ENCODE results near the gene PLEKHJ1. TPM values are rescaled to one million over a fixed set of nuclear protein-coding genes. Genes with fewer than 3 reads are reported as not detected.

PLEKHJ1 gene
- total RNA-seq, 1 donor from 2014 or later: 40.8 TPM

DNA sequence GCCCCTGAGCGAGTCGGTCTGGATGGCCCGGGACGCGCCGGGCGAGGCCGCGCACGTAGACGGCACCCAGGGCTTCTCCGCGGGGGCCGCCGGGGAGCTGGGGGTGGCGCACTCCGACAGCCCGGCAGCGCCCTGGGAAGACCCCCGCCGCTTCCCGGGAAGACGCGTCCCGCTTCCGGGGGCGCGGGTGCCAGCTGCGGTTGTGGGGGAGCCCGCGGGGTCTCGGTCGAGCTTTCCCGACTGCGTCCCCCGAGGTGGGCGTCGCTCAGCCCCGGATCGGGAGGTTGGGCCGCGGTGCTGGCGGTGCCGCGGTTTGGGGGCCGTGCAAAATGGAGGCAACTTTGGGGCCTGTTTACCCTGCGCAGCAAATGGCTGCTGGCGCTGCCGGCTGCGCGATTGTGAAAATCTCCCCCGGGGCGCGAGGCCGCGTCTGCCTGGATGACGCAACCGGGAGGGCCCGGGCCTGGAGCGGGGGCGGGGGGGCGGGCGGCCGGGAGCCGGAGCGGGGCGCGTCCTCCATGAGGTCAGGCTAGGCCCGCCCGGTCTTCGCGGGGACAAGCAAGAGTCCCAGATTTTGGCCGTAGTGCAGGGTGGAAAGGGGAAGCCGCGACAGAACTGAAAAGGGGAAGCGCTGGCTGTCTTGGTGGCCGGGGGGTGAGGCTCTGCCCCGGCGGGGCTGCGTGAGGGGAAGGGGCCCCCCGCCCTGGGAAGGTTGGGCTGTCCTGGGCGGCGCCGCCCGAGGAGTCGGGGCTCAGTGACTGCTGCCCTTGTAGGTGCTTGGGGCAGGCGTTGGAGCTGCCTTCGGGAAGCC is 34.5 kb upstream of the PLEKHJ1 start:
- DNase-seq (ENCODE audit: low spot score in 2 of 2) (peak; percentile 86 to 87), FAIRE-seq (no peak)

DNA sequence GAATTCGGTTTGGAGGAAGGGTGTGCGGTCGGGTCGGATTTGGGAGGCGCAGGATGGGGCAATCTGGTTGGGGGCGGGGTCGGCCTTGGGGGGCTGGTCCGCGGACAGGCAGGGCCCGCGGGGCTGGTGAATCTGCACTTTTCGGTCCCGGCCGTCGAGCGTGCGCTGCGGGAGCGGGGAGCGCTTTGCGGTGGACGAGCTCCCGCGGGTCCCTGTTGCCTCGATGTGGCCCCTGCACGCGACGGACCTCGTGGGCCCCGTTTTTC is 34.0 kb upstream of the PLEKHJ1 start:
- FAIRE-seq (no peak), DNase-seq (ENCODE audit: low spot score in 2 of 2) (peak in 1 of 2 donors; percentile 61)

DNA sequence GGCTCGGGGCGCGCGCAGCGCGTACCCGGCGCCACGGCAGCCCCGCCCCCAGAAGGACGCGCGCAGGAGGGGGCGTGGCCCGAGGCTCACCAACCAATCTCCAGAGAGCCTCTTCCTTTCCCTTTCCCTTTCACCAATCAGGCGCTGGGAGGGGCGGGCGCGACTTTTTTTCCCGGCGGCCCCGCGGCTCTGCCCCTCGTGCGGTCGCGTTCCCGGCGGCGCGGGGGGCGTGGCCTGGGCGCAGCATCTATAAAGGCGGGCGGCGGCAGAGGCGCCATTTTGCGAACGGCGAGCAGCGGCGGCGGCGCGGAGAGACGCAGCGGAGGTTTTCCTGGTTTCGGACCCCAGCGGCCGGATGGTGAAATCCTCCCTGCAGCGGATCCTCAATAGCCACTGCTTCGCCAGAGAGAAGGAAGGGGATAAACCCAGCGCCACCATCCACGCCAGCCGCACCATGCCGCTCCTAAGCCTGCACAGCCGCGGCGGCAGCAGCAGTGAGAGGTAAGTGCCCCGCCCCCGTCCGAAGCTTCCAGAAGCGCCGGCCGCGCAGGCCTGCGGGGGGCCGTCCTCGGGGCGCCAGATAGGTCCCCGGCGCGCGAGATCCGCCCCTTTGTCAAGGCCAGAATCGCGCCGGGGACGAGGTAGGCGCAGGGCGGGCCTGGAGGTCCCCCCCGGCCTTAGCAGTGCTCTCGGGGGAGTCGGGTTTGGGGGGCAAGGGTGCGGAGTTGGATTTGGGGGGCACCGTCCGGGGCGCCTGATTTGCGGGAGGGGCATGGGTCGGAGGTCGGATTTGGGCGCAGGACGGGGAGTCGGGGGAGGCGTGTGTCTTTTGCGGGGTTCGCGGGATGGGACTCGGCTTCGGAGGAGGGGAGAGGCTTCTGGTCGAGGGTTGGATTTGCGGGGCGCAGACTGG is 33.4 kb upstream of the PLEKHJ1 start:
- no peak for FAIRE-seq

DNA sequence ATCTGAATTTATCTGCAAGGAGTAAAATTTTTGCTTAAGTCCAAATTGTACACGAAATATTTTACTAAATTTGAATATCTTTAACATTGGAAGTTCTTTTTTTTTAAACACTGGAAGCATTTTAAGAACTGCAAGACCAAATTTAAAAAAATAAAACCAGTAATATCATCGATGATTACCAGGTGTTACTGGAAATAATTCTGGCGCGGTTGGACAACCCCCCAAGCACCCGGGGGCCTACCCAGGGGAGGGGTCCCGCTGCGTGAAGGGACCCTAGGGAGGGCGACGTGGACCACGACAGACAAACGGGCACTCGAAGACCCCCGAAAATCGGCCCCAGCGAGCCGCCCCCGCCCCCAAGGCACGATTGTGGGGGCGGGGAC is 32.7 kb upstream of the PLEKHJ1 start:
- FAIRE-seq: no peak
- no peak for DNase-seq (ENCODE audit: low spot score in 2 of 2)

More for the DNA sequence above, 33.4 kb upstream of the PLEKHJ1 start:
- peak; percentile 100 for DNase-seq (ENCODE audit: low spot score in 2 of 2)

DNA sequence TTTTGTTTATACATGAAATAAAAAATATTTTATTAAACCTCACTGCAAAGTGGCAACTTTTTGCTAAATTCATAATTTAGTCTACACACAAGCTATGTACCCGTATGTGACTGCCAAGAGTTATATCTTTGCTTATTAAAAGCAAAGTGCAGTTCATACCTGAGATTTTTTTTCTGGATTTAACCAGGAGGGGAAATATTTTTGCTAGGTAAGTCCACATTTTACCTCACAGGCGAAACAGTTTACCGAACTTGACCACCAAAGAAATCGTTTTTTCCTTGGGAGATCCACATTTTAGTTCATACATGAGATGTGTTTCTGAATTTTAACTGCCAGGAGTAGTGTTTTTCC is 32.3 kb upstream of the PLEKHJ1 start:
- no peak for DNase-seq (ENCODE audit: low spot score in 2 of 2)
- FAIRE-seq: no peak

DNA sequence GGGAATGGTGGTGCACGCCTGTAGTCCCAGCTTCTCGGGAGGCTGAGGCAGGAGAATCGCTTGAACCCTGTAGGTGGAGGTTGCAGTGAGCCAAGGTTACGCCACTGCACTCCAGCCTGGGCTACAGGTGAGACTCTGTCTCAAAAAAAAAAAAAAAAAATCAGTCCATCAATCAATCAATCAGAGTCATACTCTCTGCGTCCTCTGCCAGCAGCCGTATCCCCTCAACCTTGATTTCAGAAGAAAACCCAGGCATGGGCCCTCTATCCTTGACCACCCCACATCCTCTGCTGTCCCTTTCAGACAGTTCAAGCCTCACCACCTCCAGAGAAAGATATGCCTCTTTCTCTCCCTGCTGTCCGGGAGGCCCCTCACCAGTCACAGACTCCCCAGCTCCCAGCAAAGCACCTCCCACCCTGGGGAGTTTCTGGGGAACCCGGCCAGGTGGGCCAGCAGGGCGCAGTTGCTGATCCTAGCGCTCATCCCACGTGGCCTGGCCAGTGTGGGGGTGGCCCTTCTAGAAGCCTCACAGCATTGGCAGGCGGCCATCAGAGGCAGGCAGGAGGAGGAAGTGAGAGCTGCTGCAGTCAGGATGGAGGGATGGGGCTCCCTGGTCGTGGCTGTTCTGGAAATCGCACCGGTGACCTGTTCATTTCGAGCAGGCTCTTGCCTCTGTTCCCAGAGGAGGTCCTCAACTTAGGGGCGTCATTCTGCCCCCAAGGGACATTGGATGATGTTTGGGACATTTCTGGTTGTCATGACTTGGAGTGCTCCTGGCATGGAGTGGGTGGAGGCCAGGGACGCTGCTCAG is 30.3 kb upstream of the PLEKHJ1 start:
- DNase-seq (ENCODE audit: low spot score in 2 of 2): no peak
- FAIRE-seq: no peak

DNA sequence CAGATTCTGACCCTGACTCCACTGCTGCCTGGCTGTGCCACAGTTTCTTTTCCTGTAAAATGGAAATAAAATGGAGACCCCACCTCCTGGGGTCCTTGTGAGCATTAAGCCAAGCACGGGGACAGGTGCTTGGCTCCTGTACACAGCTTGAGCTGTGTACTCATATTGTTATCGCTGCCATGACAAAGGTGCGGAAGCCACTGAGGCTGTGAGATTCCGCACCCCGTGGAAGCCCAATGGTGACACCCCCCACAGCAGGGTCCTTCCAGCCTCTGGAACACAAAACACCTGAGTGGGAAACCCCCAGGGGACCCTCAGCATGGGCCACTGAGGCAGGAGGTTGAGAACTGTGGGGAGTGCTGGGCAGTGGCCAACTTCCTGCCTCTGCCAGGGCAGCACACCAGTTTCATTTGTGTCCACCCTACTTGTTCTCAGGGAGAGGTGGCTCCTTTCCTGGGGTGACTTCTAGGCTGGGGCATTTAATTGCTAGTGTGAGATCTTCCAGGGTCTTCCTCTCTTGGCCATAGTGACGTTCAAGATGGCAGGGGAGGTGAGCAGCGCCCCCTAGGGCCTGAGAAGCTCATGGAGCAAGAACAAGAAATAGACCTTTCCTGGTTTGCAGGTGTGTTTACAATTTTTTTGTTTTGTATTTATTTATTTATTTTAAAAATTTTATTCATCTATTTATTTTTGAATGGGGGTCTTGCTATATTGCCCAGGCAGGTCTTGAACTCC is 25.5 kb upstream of the PLEKHJ1 start:
- no peak for FAIRE-seq
- DNase-seq (ENCODE audit: low spot score in 2 of 2): no peak

DNA sequence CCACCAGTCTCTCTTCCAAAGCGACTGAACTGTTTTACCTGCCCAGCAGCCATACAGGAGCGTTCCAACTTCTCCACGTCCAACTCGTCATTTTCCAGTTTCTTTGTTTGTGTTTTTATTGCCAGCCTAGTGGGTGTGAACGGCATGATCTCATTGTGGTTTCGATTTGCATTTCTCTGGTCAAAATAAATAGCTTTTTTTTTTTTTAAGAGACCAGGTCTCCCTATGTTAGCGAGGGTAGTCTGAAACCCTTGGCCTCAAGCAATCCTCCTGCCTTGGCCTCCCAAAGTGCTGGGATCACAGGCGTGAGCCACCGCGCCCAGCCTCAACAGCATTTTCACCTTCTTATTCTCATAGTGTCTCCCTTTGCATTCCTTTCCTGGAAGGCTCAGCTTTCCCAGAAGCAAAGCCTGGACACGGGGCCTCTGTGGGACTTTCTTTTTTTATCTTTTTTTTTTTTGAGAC is 24.2 kb upstream of the PLEKHJ1 start:
- FAIRE-seq: no peak
- DNase-seq (ENCODE audit: low spot score in 2 of 2): no peak

DNA sequence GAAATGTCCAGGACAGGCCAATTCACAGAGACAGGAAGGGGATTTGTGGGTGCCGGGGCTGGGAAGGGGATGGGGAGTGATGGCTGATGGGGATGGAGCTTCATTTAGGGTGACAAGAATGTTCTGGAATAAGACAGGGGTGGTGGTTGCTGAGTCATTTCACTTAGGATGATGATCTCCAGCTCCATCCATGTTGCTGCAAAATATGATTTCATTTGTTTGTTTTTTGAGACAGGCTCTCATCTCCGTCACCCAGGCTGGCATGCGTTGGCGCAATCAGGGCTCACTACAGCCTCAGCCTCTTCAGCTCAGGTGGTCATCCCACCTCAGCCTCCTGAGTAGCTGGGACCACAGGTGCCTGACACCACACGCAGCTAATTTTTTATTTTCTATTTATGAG is 23.2 kb upstream of the PLEKHJ1 start:
- no peak for DNase-seq (ENCODE audit: low spot score in 2 of 2)
- no peak for FAIRE-seq

DNA sequence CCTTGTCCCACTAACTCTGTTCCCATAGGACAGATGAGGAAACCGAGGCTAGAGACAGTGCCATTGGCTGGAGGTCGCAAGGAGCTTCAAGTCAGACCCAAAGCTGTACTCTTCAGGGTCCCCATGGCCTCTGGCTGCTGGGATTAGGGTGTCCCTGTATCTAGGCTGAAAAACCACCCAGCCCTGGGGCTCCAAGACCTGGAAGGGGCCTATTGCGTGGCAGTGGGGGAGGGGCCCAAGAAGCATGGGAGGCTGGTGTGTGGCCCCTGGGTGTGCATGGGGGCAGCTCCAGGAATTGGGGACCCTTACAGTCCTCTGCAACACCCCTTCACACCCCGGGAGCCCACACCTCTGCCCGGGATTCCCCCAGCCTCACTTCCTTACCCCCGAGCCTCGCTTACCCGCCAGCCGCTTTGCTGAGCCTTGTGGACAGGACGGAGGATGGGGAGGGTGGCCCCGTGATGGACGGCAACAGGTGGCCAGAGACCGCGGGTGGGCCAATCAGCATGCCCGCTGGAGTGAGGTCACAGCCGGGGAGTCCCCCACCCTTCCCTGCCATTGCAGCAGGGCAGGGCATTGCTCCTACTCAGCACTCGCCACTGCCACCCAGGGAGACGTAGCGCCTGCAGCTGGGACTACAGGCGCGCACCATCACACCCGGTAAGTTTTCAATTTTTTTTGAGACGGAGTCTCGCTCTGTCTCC is 20.0 kb upstream of the PLEKHJ1 start, which contains the start of gene JSRP1:
TSS of gene JSRP1 (minus strand) at position 436 of the 704 bp plus-strand sequence. CDS start 1,103 bp downstream, outside the sequence.
- FAIRE-seq (no peak), DNase-seq (ENCODE audit: low spot score in 2 of 2) (no peak)

DNA sequence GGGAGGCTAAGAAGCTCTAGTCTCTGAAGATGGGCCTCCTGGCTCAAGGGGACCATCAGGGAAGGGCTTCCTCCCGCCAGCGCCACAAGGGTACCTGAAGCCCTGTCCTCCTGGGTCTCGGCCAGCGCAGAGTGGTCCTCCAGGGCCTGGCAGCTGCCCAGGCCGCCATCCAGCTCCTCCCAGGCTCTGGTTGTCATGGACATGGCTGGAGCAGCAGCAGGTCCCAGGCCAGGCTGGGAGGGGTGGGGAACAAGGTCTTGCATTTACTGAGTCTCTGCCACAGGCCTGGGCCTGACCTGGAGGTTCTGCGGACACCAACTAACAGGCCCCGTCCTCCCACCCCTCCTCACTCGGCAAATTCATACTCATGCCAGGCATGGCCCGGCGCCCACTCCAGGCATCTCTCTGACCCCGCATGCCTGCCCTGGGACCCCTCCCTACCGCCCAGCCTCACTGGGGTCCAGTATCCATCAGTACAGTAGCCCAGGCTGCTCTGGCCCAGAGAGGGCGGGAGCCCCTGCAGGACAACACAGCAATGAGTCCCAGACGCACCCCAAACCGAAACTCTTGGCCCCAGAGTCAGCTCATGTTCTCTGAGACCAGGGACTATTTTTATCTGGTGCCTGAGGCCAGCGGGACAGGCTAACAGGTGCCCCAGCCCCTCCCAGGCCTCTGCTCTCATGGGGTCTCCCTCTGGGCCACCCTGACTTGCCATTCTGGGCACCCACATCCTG is 19.1 kb upstream of the PLEKHJ1 start:
- FAIRE-seq (no peak), DNase-seq (ENCODE audit: low spot score in 2 of 2) (no peak)

DNA sequence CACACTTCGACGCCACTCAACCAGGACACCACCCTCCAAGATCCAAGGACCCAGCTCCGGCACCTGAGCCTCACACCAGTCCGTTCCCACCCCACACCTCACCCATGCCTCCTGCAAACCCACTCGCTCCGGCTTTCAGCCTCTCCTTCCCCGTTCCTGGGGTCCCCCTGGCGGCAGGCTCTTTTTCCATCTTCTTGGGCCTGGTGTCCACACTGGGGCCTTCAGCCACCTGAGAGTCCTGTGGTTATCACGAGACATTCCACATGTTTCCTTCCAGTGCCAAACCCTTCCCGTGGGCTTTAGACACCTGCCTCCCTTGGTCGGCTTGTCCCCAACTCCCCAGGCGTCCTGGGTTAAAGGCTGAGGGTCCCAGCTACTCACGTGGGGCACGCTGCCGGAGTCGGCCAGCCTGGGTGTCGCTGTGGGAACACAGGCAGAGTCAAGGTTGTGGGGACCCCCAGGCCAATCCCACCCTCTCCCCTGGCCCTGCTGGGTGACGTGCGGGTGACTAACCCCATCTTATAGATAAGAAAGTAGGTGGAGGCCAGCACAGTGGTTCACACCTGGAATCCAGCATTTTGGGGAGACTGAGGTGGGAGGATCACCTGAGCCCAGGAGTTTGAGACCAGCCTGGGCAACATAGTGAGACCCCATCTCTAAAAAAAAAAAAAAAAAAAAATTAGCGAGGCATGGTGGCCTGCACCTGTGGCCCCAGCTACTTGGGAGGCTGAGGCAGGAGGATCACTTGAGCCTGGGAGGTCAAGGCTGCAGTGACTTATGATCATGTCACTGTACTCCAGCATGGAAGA is 18.1 kb upstream of the PLEKHJ1 start:
- FAIRE-seq (no peak), DNase-seq (ENCODE audit: low spot score in 2 of 2) (no peak)

DNA sequence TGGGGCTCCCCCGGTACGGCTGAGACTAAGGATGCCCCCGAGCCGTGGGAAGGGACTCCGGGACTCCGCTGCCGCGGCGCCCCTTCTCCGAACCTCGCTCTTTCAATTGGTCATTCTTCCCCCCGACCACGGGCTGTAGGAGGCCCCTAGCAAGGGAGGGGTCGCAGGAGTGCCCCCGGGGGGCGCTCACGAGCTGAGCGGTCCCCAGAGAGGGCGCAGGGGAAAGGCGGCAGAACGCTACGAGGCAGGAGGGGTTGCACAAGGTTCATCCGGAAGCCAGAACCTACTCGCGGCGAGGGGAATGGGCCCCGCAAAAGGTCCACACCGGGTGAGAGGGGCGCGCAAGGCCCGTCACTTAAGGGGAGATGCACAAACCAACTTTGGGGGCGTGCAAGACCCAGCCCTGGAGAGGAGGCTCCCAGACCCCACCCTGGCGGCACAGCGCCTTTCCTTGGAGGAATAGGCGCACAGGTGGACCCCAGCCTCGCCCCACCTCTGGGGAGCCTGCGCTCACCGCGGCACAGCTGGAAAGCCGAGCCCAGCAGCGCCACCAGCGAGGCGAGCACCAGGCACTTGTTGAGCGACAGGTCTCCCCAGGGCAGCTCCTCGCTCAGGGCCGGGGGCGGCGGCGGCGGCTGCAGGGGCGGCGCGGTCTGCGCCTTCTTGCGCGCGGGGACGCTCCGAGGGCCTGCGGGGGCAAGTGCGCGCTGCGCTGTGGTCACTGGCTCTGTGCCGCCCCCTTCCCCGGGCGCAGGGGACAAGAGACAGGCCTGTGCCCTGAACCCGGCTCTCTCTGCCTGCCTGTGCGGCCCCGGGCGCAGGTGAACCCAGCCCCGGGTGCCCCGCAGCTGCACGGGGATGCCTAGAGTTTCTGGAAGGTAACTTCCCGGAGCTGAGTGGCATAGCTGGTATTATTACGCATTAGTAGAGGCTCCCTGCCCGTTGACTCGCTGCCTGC is 17.3 kb upstream of the PLEKHJ1 start:
- FAIRE-seq: no peak
- peak in 1 of 2 donors; percentile 53 for DNase-seq (ENCODE audit: low spot score in 2 of 2)

DNA sequence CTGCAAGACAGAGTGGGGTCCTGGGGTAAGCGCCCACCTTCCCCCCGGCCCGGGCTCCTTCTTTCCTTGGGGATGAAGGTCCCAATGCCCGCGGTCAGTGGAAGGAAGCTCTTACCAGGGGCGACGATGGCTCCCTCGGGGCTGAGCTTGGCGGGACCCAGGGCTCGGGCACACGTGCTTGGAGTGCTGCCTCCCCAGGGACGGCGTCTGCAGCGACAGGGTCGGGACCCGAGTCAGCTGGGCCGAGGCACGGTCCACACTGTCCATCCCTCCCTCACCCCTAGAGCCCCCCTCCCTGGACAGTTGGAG is 16.6 kb upstream of the PLEKHJ1 start:
- DNase-seq (ENCODE audit: low spot score in 2 of 2): no peak
- no peak for FAIRE-seq

DNA sequence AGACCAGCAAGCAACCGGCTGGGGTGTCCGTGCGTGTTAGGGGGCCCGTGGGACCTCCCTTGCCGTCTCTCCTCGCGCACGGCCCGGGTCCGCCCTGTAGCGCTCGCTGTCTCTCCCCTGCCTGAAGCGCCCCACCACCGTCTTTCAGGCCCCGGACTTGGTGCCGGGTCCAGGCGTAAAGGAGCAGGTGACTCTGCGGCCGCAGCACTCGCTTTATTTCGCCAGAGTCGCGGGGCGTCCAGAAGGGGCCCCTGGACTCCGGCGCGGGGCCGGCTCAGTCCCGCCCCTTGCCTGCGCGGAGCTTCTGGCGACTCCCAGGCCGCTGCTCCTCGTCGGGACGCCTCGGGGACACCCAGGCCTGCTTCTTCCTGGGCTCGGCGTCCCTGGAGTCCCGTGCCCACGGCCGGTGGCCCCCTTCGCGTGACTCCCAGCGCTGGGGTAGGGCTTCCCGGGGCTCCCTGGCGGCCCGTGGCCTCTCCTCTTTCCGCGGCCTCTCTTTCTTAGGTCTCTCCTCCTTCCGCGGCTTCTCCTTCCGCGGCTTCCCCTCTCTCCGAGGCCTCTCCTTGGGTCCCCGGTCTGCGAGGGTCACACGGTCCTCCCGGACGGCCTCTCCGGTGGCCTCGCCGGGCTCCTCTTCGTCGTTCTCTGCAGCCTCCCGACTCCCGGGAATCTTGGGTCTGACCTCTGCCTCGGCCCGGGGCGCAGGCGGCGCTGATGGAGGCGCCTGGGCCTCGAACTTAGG is 16.1 kb upstream of the PLEKHJ1 start:
- DNase-seq (ENCODE audit: low spot score in 2 of 2) (peak in 1 of 2 donors; percentile 54), FAIRE-seq (no peak)

Data from frontal cortex (tissue), 4 donors.